Pancreas (tissue), 10 donors: ENCODE measurements around the gene HPN. TPM values are rescaled to one million over a fixed set of nuclear protein-coding genes. Genes with fewer than 3 reads are reported as not detected.

Experiments
- ATAC-seq, 4 donors: fragments of 200-7000 bp; cut with Tn5 transposase; one replicate each; pipeline versions ENCODE4 v1.8.0 to v1.9.1; 2020; ENCODE audit warnings: mild to moderate bottlenecking in 4 of 4, moderate library complexity in 4 of 4
- DNase-seq, 6 donors: peaks; one replicate each; pipeline ENCODE4 v3.0.0-alpha.2; 2020
- FAIRE-seq: peaks from 2 replicates; lab custom pipeline; 2012; peaks lifted over from hg19 to GRCh38; lab: Jason Lieb, UNC
- H3K27ac ChIP-seq, 4 donors: fragments of 200-600 bp; sonication (generic); 1 replicate in 3 of 4; 2 replicates in 1 of 4; pipeline versions ENCODE4 v1.5.0 to v1.8.0; 2020
- H3K27me3 ChIP-seq, 4 donors: fragments of 200-600 bp; one replicate each; pipeline ENCODE4 v1.8.0; 2021
- H3K36me3 ChIP-seq, 3 donors: fragments of 200-600 bp; sonication (generic) in 1 of 3; one replicate each; pipeline versions ENCODE4 v1.5.0 to v1.8.0; 2020 to 2021
- H3K4me1 ChIP-seq, 3 donors: fragments of 200-600 bp; one replicate each; pipeline ENCODE4 v1.8.0; 2021
- H3K4me3 ChIP-seq, 4 donors: fragments of 200-600 bp; sonication (generic) in 2 of 4; one replicate each; pipeline versions ENCODE4 v1.5.0 to v1.8.0; 2020 to 2021
- H3K9me3 ChIP-seq, 4 donors: fragments of 200-600 bp; one replicate each; pipeline ENCODE4 v1.8.0; 2021
- CTCF ChIP-seq, 4 donors: fragments of 200-600 bp; sonication (generic) in 3 of 4; IDR thresholded peaks; one replicate each; pipeline versions ENCODE4 v1.5.0 to v1.8.0; 2021; ENCODE audit warnings: antibody characterized with exemption in 4 of 4
- WGBS, 2 donors: extraction: QIAGEN DNeasy Blood & Tissue Kit; methylation state at CpG; one replicate each; pipeline ENCODE4 v1.1.7; 2013; 5-methylcytosine and 5-hydroxymethylcytosine counted together
- intact Hi-C, 3 donors: fragments of 100-400 bp; cut with DNase I; formaldehyde crosslinking; loops; one replicate each; pipeline versions ENCODE4 v1.11.1 to v1.14.2; 2022
- polyA plus RNA-seq, 2 donors: library from polyadenylated mRNA; stranded (reverse); fragments of 200-250 nt; gene quantifications; one replicate each; pipeline ENCODE4 v1.2.3, GENCODE V29; 2013
- total RNA-seq, 6 donors: library from RNA; stranded (reverse); fragmentation: NEBNext Ultra II Directional in 4 of 6; extraction: Animal tissue kit (Norgen Biotek cat#: 25700) in 4 of 6; gene quantifications; one replicate each; pipeline versions ENCODE4 v1.2.1 to v1.2.4, GENCODE V29; 2021 to 2023
- donor health status: healthy with polysubstance abuse.
- donor health status: DM: no; HTN: no; CAD: no; lungs with moderate emphysema.
- donor health status: DM: no; HTN: no; CAD: no.
- donor health status: control.
- donor health status: control.
- donor health status: Bipolar disorder and iron deficiency.
- donor health status: DM: yes; HTN: yes; CAD: no.
- donor health status: DM: no; HTN: no; CAD: no.
- donor health status: DM: no; HTN: no; CAD: no.
- donor health status: DM: yes; HTN: yes; CAD: no.

The HPN gene
- total and polyA plus RNA-seq, 8 donors: 93.0 to 238 (median 124) TPM

GRCh38 chr19:35075202-35076025 is 33.9 kb downstream of the HPN start:
- WGBS, 2 donors: 88% methylated on average over 19 to 21 of the region's 21 CpGs
- FAIRE-seq (no peak), DNase-seq (peak in 2 of 6 donors; percentile 15 to 49), ATAC-seq (no peak)
- intact Hi-C loops: no loop called here
- Histone ChIP-seq H3K9me3 (no peaks in the 10 kb centered on the region), H3K36me3 (no peaks in the 10 kb centered on the region), H3K27me3 (no peaks in the 10 kb centered on the region), H3K4me1 (no peaks in the 10 kb centered on the region), H3K27ac (no peak overlapping the region), H3K4me3 (no peak overlapping the region)
- TF ChIP-seq CTCF (IDR thresholded peaks at IDR 0.05): no peak

DNA sequence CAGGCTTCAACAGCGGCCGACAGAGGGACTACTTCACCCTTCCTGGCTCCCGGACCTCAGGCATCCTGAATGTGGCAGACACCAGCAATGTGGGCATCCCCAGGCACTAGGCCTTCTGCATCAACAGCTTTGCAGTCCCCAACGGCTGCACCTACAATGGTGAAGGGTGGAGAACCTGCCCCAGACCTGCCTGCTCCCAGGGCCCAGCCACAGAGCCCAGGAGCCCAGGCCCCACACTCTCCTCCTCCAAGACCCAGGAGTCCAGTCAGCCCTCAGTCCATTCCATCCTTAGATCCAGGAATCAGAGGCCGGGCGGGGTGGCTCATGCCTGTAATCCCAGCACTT is 34.5 kb downstream of the HPN start:
- no peak for ATAC-seq
- Histone ChIP-seq H3K4me1 (no peaks in the 10 kb centered on the region), H3K36me3 (no peaks in the 10 kb centered on the region), H3K27ac (no peak overlapping the region), H3K27me3 (no peaks in the 10 kb centered on the region), H3K4me3 (no peak overlapping the region), H3K9me3 (no peaks in the 10 kb centered on the region)
- no peak for TF ChIP-seq CTCF (IDR thresholded peaks at IDR 0.05)
- intact Hi-C loops: no loop called here
- DNase-seq: no peak
- no peak for FAIRE-seq
- 85 to 92% methylated on average over 6 of the region's 6 CpGs for WGBS, 2 donors

DNA sequence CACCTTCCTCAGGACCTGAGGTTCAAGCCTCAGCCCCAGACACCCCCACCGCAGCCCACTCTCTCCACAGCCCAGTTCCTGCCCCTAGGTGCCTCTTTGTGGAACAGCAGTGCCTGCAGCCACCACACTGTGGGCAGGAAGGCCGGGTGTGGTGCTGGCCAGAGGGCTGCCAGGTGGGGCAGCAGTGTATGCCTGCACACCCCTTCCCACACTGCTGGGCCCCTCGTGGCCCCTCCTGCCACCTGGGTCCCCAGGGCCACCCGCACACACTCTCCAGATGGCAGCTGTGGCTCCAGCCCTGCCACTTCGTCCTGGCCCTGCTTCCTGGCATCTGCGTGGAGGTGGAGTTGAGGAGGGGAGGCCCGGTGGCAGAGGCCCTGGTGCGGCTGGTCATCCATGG is 35.1 kb downstream of the HPN start:
- H3K27me3 ChIP-seq: no peaks in the 10 kb centered on the region
- H3K36me3 ChIP-seq: no peaks in the 10 kb centered on the region
- FAIRE-seq (no peak), DNase-seq (no peak), ATAC-seq (no peak)
- H3K4me1 ChIP-seq: no peaks in the 10 kb centered on the region
- H3K27ac ChIP-seq: no peak overlapping the region
- TF ChIP-seq CTCF (IDR thresholded peaks at IDR 0.05): no peak
- WGBS, 2 donors: 77 to 91% methylated on average over 8 of the region's 8 CpGs
- H3K9me3 ChIP-seq: no peaks in the 10 kb centered on the region
- intact Hi-C loops: no loop called here
- no peak overlapping the region for H3K4me3 ChIP-seq

DNA sequence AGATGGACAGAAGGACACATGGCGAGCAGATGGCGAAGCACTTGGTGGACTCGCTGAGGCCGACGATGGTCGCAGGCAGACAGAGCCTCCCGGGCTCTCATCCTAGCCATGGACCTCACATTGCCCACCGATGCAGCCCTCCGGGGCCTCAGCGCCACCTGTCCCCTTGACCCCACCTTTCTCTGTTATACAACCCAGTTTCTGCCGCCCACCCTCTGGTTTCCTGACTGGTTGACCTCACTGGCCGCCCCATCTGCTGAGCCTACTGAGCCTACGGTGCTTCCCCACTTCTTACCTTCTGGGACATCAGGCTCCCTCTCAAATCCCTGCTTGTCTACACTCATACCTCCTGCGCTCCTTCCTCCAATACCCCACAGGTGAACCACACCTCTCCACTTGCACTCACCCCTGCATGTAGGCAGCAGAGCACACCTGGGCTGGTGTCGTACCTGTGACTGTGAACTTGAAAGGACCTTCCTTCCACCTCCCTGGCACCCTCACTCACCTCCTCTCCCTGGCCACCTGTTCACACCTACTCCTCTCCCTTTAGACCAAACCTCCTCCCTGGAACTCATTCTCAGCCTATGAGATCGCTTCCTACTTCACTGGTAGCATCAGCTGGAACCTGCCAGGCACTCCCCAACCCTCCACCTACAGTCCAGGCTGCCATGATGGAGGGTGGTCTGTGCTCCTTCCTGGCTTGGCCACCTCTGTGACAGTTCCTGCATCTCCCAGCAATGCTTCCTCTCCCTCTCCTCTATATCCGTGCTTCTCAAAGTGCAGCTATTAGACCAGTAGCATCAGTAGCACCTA is 36.1 kb downstream of the HPN start:
- no peak for FAIRE-seq
- no peaks in the 10 kb centered on the region for H3K4me1 ChIP-seq
- H3K36me3 ChIP-seq: no peaks in the 10 kb centered on the region
- no peak for TF ChIP-seq CTCF (IDR thresholded peaks at IDR 0.05)
- H3K27me3 ChIP-seq: no peaks in the 10 kb centered on the region
- ATAC-seq: no peak
- intact Hi-C loops: no loop called here
- WGBS, 2 donors: 91 to 92% methylated on average over 17 of the region's 17 CpGs
- no peaks in the 10 kb centered on the region for H3K9me3 ChIP-seq
- H3K27ac ChIP-seq: no peak overlapping the region
- no peak overlapping the region for H3K4me3 ChIP-seq
- no peak for DNase-seq
